Neural progenitor cell (in vitro differentiated cells): Measurements from ENCODE around the gene KDM3B.

Experiments
- CTCF ChIP-seq: fragments of 200-600 bp; sonication (generic); IDR thresholded peaks from 2 replicates; pipeline ENCODE4 v1.5.1; 2017; ENCODE audit warnings: antibody characterized with exemption, mild to moderate bottlenecking
- EZH2 ChIP-seq: fragments of 200-600 bp; sonication (generic); IDR thresholded peaks from 2 replicates; pipeline ENCODE4 v1.6.1; 2017; ENCODE audit warnings: antibody characterized with exemption, mild to moderate bottlenecking, moderate library complexity
- EZH2phosphoT487 ChIP-seq: fragments of 200-600 bp; sonication (generic); IDR thresholded peaks from 2 replicates; pipeline ENCODE4 v1.6.1; 2017; ENCODE audit warnings: antibody characterized with exemption

DNA sequence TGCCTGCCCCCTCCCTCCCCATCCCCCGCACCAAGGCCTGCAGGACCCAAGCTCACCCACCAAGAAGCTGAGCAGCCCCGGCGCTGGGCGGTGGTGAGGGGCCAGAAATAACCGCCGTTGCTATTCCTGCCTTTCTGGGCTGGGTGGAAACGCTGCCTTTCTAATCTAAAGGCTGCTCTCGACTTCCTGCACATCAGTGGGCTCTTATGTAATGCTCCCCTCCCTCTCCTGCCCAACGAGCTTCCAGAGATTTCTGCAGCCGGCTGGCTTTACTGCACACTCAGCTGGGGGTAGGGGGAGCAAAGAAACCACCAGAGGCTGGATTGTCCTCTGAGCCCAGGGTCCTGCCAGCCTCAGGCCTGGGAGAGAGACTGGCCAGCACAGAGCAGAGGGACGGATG lies 105.9 kb downstream of the KDM3B start:
- TF ChIP-seq EZH2 = no peak
- TF ChIP-seq CTCF = no peak
- no peak for TF ChIP-seq EZH2phosphoT487
